ENCODE results near the gene ADGRV1.
"Not testable (repeated sequence)": the region's sequence is repeated elsewhere in the genome, so short reads cannot be mapped to it uniquely, and the experiment has no call there.

ADGRV1 gene

GRCh38 chr5:90934738-90935137 lies 376.1 kb downstream of the ADGRV1 start:
- DNase-seq (ENCODE audit: low read depth in 2 of 3, low spot score in 2 of 3): no peak

GRCh38 chr5:90939211-90939610 lies 380.6 kb downstream of the ADGRV1 start:
- no peak for DNase-seq (ENCODE audit: low read depth in 2 of 3, low spot score in 2 of 3)

- DNase-seq (ENCODE audit: low read depth in 2 of 3, low spot score in 2 of 3): peak in 1 of 3 experiments; percentile 4
These were observed 381.8 kb downstream of the ADGRV1 start for GRCh38 chr5:90940227-90940995.

GRCh38 chr5:90941002-90941720 lies 382.6 kb downstream of the ADGRV1 start:
- DNase-seq (ENCODE audit: low read depth in 2 of 3, low spot score in 2 of 3): no peak

- DNase-seq (ENCODE audit: low read depth in 2 of 3, low spot score in 2 of 3): no peak
These were observed 385.5 kb downstream of the ADGRV1 start for GRCh38 chr5:90944116-90944515.

- DNase-seq (ENCODE audit: low read depth in 2 of 3, low spot score in 2 of 3): no peak
These were observed 389.1 kb downstream of the ADGRV1 start for GRCh38 chr5:90947667-90948066.

GRCh38 chr5:90948969-90949368 lies 390.4 kb downstream of the ADGRV1 start:
- no peak for DNase-seq (ENCODE audit: low read depth in 2 of 3, low spot score in 2 of 3)

GRCh38 chr5:90949469-90950358 lies 391.1 kb downstream of the ADGRV1 start:
- no peak for DNase-seq (ENCODE audit: low read depth in 2 of 3, low spot score in 2 of 3)

- DNase-seq (ENCODE audit: low read depth in 2 of 3, low spot score in 2 of 3): no peak
These were observed 396.5 kb downstream of the ADGRV1 start for GRCh38 chr5:90955001-90955635.

- no peak for DNase-seq (ENCODE audit: low read depth in 2 of 3, low spot score in 2 of 3)
These were observed 398.0 kb downstream of the ADGRV1 start for GRCh38 chr5:90956511-90957097.

- no peak for DNase-seq (ENCODE audit: low read depth in 2 of 3, low spot score in 2 of 3)
These were observed 399.3 kb downstream of the ADGRV1 start for GRCh38 chr5:90957906-90958305.

- no peak for DNase-seq (ENCODE audit: low read depth in 2 of 3, low spot score in 2 of 3)
These were observed 400.7 kb downstream of the ADGRV1 start for GRCh38 chr5:90959262-90959661.

GRCh38 chr5:90962481-90962880 lies 403.9 kb downstream of the ADGRV1 start:
- no peak for DNase-seq (ENCODE audit: low read depth in 2 of 3, low spot score in 2 of 3)

GRCh38 chr5:90965110-90965685 lies 406.6 kb downstream of the ADGRV1 start:
- DNase-seq (ENCODE audit: low read depth in 2 of 3, low spot score in 2 of 3): no peak

GRCh38 chr5:90967443-90967842 lies 408.8 kb downstream of the ADGRV1 start:
- no peak for DNase-seq (ENCODE audit: low read depth in 2 of 3, low spot score in 2 of 3)

GRCh38 chr5:90967851-90968250 lies 409.3 kb downstream of the ADGRV1 start:
- DNase-seq (ENCODE audit: low read depth in 2 of 3, low spot score in 2 of 3): no peak

- DNase-seq (ENCODE audit: low read depth in 2 of 3, low spot score in 2 of 3): no peak
These were observed 409.7 kb downstream of the ADGRV1 start for GRCh38 chr5:90968319-90968718.

GRCh38 chr5:90969945-90970344 lies 411.3 kb downstream of the ADGRV1 start:
- not testable (repeated sequence) for DNase-seq (ENCODE audit: low read depth in 2 of 3, low spot score in 2 of 3)

- DNase-seq (ENCODE audit: low read depth in 2 of 3, low spot score in 2 of 3): no peak
These were observed 422.6 kb downstream of the ADGRV1 start for GRCh38 chr5:90981177-90981576.

GRCh38 chr5:90981821-90982220 lies 423.2 kb downstream of the ADGRV1 start:
- DNase-seq (ENCODE audit: low read depth in 2 of 3, low spot score in 2 of 3): no peak

Data from activated CD8-positive, alpha-beta memory T cell treated with anti-CD3 and anti-CD28 coated beads for 48 hours (primary cell).